ENCODE data around the gene CAPN13. TPM values are rescaled to one million over a fixed set of nuclear protein-coding genes. Genes with fewer than 3 reads are reported as not detected.

The CAPN13 gene
- total RNA-seq, 1 donor from 2014 or later: under 0.01 TPM

DNA sequence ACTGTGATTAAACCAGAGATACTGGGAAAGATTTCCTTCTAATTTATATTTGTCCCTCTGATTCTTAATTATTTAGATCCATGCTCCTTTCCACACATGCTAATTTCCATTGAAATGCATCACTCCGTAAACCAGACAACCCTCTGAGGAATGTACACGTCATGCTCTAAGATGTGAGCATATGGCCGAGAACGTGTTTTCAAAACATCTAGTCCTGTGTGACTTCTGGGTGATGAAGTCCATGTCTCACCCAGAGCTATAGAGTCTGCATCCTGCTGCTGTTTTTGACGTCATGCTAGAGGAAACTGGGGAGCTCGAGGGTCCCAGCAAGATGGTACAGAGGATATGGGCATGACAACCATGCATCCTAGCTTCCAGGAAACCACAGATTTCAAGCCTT is 53.6 kb downstream of the CAPN13 start:
- H3K27me3 ChIP-seq (ENCODE audit: control insufficient read depth, insufficient read depth, low read length): no peaks in the 10 kb centered on the region
- no peak overlapping the region for H3K4me3 ChIP-seq (ENCODE audit: low read depth, low read length)
- no peaks in the 10 kb centered on the region for H3K36me3 ChIP-seq (ENCODE audit: control insufficient read depth, insufficient read depth, low read length)
- no peak for DNase-seq (ENCODE audit: low read depth)
- TF ChIP-seq, protein P1, sequence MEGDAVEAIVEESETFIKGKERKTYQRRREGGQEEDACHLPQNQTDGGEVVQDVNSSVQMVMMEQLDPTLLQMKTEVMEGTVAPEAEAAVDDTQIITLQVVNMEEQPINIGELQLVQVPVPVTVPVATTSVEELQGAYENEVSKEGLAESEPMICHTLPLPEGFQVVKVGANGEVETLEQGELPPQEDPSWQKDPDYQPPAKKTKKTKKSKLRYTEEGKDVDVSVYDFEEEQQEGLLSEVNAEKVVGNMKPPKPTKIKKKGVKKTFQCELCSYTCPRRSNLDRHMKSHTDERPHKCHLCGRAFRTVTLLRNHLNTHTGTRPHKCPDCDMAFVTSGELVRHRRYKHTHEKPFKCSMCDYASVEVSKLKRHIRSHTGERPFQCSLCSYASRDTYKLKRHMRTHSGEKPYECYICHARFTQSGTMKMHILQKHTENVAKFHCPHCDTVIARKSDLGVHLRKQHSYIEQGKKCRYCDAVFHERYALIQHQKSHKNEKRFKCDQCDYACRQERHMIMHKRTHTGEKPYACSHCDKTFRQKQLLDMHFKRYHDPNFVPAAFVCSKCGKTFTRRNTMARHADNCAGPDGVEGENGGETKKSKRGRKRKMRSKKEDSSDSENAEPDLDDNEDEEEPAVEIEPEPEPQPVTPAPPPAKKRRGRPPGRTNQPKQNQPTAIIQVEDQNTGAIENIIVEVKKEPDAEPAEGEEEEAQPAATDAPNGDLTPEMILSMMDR (IDR thresholded peaks at IDR 0.05; ENCODE audit: insufficient read depth, low read length, severe bottlenecking): no peak
- FAIRE-seq: no peak

DNA sequence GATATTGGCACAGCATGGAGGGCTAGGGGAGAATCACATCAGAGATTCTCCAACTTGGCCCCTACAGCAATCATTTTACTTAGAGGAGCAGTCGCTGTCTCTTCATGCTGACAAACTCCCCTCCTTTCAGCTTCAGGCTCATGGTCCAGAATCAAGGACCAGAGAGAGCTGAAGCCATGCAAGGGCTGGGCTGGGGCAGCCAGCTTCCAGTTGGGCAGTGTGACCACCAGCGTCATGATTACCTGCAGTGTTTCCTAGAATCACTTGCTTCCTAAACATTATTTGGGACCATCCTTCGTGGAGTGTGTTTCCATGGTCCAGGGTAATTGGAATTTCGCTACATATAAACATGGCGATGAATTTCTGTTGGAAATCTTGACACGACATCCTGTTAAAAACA is 54.4 kb downstream of the CAPN13 start:
- FAIRE-seq: no peak
- H3K4me3 ChIP-seq (ENCODE audit: low read depth, low read length): no peak overlapping the region
- DNase-seq (ENCODE audit: low read depth): no peak
- H3K27me3 ChIP-seq (ENCODE audit: control insufficient read depth, insufficient read depth, low read length): no peaks in the 10 kb centered on the region
- TF ChIP-seq, protein P1 (IDR thresholded peaks at IDR 0.05; ENCODE audit: insufficient read depth, low read length, severe bottlenecking): no peak
- H3K36me3 ChIP-seq (ENCODE audit: control insufficient read depth, insufficient read depth, low read length): no peaks in the 10 kb centered on the region

DNA sequence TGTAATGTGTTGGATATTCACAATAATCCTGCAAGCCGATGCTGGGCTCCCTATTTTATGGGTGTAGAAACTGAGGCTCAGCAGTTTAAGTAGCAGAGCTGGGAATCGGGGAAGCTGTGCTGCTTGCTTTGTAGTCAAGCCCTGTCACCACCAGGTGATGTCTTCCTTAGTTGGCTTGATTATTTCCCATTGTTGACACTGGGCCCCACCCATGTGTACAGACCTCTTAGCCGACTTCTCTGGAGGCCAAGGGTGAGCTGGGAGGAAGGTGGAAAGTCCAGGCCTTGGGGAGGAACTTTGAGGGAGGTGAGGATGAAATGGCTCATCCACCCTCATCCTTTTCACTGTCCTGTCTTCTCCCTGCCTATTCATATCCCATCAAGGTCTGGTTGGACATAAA is 60.0 kb downstream of the CAPN13 start:
- no peak for FAIRE-seq
- Histone ChIP-seq H3K27me3 (ENCODE audit: control insufficient read depth, insufficient read depth, low read length) (no peaks in the 10 kb centered on the region), H3K36me3 (ENCODE audit: control insufficient read depth, insufficient read depth, low read length) (no peaks in the 10 kb centered on the region)

DNA sequence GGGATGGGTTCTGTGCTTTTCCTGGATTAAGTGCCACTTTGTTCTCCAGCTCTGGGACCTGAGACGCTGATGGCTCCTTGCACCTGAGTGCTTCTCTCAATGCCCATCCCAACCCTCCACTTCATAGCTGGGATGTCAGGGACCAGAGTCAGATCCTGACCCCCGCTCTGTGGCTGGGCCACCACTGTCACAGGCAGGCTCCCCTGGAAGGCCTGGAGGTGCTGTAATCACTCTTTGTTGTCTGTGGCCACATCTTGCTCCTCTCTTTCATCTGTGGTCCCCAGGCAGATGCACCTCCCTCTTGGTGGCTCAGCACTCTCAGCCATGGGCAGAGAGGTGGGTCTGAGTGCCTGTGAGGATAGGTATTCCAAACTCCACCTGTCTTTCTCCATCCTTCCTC is 62.4 kb downstream of the CAPN13 start:
- no peaks in the 10 kb centered on the region for H3K27me3 ChIP-seq (ENCODE audit: control insufficient read depth, insufficient read depth, low read length)
- no peak for DNase-seq (ENCODE audit: low read depth)
- no peak overlapping the region for H3K4me3 ChIP-seq (ENCODE audit: low read depth, low read length)
- no peak for FAIRE-seq
- H3K36me3 ChIP-seq (ENCODE audit: control insufficient read depth, insufficient read depth, low read length): no peaks in the 10 kb centered on the region
- TF ChIP-seq, protein P1 (IDR thresholded peaks at IDR 0.05; ENCODE audit: insufficient read depth, low read length, severe bottlenecking): no peak

More for the DNA sequence above, 60.0 kb downstream of the CAPN13 start:
- H3K4me3 ChIP-seq (ENCODE audit: low read depth, low read length): no peak overlapping the region
- TF ChIP-seq, protein P1 (IDR thresholded peaks at IDR 0.05; ENCODE audit: insufficient read depth, low read length, severe bottlenecking): no peak
- no peak for DNase-seq (ENCODE audit: low read depth)

DNA sequence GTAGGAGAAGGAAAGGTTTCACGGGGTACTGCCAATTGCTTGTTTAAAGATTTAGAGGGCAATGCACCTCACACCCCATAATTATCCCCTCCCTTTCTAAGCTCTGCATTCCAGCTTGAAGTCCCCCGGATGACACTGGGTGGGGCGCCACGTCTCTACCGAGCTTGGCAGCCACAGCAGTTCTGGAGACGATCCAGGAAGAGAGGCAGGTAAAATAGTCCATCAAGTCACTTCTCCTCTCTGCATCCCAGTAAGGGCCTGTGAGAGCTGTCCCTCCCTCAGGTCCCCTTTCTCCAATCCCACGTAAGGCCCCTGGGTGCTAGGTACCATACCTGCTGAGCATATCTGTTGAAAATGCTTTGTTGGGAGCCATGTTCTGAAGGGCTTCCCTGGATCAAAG is 65.7 kb downstream of the CAPN13 start:
- no peaks in the 10 kb centered on the region for H3K36me3 ChIP-seq (ENCODE audit: control insufficient read depth, insufficient read depth, low read length)
- FAIRE-seq: no peak
- no peaks in the 10 kb centered on the region for H3K27me3 ChIP-seq (ENCODE audit: control insufficient read depth, insufficient read depth, low read length)
- no peak for DNase-seq (ENCODE audit: low read depth)
- no peak overlapping the region for H3K4me3 ChIP-seq (ENCODE audit: low read depth, low read length)
- TF ChIP-seq, protein P1 (IDR thresholded peaks at IDR 0.05; ENCODE audit: insufficient read depth, low read length, severe bottlenecking): no peak

DNA sequence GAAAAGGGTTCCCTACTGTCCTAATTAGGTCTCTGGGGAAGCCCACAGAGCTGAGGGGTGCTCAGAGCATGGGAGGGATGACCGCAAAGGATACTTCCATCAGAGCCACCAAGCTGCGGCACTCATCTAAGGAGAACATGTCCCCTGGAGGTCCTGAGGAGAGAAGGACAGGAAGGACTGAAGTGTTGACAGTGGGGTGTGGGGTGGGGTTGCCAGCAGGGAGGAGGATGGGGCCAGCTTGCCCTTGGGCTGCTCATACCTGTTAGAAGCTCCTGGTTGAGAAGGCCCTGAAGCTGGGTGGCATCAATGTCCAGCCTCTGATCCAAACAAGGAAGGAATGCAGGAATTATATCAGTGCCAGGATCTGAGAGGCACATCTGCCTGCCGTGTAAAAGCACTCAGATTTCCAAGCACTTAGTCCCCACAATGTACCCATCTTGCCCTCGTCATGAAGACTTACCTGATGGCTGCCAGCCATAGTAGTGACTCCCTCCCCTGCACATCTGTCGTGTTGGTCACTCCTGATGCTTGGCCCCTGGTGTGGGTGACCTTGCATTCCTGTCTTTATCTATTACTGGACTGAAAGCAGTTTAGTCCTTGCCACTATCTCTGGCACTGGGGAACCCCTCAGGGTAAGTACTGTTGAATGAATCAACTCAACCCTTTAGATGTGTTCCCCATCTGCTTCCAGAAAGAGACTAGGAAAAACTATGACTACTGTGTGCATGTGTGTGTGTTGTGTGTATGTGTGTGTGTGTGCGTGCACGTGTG is 68.9 kb downstream of the CAPN13 start:
- no peaks in the 10 kb centered on the region for H3K27me3 ChIP-seq (ENCODE audit: control insufficient read depth, insufficient read depth, low read length)
- no peak overlapping the region for H3K4me3 ChIP-seq (ENCODE audit: low read depth, low read length)
- TF ChIP-seq, protein P1 (IDR thresholded peaks at IDR 0.05; ENCODE audit: insufficient read depth, low read length, severe bottlenecking): no peak
- H3K36me3 ChIP-seq (ENCODE audit: control insufficient read depth, insufficient read depth, low read length): no peaks in the 10 kb centered on the region
- FAIRE-seq (no peak), DNase-seq (ENCODE audit: low read depth) (no peak)

Measured in bronchial epithelial cell (primary cell).